Parathyroid adenoma (tissue), 2 donors: ENCODE measurements around the gene TAS2R43.
"Not testable (repeated sequence)": the region's sequence is repeated elsewhere in the genome, so short reads cannot be mapped to it uniquely, and the experiment has no call there.

Experiments
- H2AFZ ChIP-seq: fragments of 300-600 bp; sonication (generic); one replicate; pipeline ENCODE4 v1.7.0; 2017; ENCODE audit warnings: antibody characterized with exemption, mild to moderate bottlenecking
- H3K27ac ChIP-seq: fragments of 300-600 bp; sonication (generic); one replicate; pipeline ENCODE4 v1.7.0; 2017
- H3K27me3 ChIP-seq: fragments of 300-600 bp; sonication (generic); one replicate; pipeline ENCODE4 v1.7.0; 2017; ENCODE audit warnings: low read length; ENCODE audit not compliant: control insufficient read depth, insufficient read depth
- H3K36me3 ChIP-seq: fragments of 300-600 bp; sonication (generic); one replicate; pipeline ENCODE4 v1.7.0; 2017; ENCODE audit warnings: low read length; ENCODE audit not compliant: control insufficient read depth, insufficient read depth
- H3K4me1 ChIP-seq: fragments of 300-600 bp; sonication (generic); one replicate; pipeline ENCODE4 v1.7.0; 2017; ENCODE audit warnings: control low read depth
- H3K4me2 ChIP-seq: fragments of 300-600 bp; sonication (generic); one replicate; pipeline ENCODE4 v1.7.0; 2017; ENCODE audit warnings: low read length
- H3K4me3 ChIP-seq: fragments of 300-600 bp; sonication (generic); one replicate; pipeline ENCODE4 v1.7.0; 2017; ENCODE audit warnings: low read depth, low read length
- H3K79me2 ChIP-seq: fragments of 300-600 bp; sonication (generic); one replicate; pipeline ENCODE4 v1.7.0; 2017; ENCODE audit warnings: control low read depth
- H3K9ac ChIP-seq: fragments of 300-600 bp; sonication (generic); one replicate; pipeline ENCODE4 v1.7.0; 2017; ENCODE audit warnings: mild to moderate bottlenecking
- H3K9me3 ChIP-seq: fragments of 300-600 bp; sonication (generic); one replicate; pipeline ENCODE4 v1.7.0; 2017; ENCODE audit warnings: low read length; ENCODE audit not compliant: control insufficient read depth
- CTCF ChIP-seq: fragments of 300-600 bp; sonication (generic); IDR thresholded peaks from one replicate; pipeline ENCODE4 v1.7.0; 2017; ENCODE audit warnings: antibody characterized with exemption, mild to moderate bottlenecking
- donor health status: primary hyperparathyroidism.

The TAS2R43 gene

GRCh38 chr12:11055306-11055705 lies 36.8 kb downstream of the TAS2R43 start:
- peaks cover 9% of the 10 kb centered on the region for H3K79me2 ChIP-seq
- no peak overlapping the region for H3K27ac ChIP-seq
- no peaks in the 10 kb centered on the region for H3K27me3 ChIP-seq
- no peak for TF ChIP-seq CTCF
- H3K4me2 ChIP-seq: no peak overlapping the region
- no peak overlapping the region for H2AFZ ChIP-seq
- no peaks in the 10 kb centered on the region for H3K9me3 ChIP-seq
- no peaks in the 10 kb centered on the region for H3K4me1 ChIP-seq
- H3K36me3 ChIP-seq: no peaks in the 10 kb centered on the region
- H3K9ac ChIP-seq: no peak overlapping the region
- H3K4me3 ChIP-seq: no peak overlapping the region

GRCh38 chr12:11049806-11050531 lies 42.1 kb downstream of the TAS2R43 start:
- not testable (repeated sequence) for H3K4me3 ChIP-seq, H3K79me2 ChIP-seq, H3K4me1 ChIP-seq, H2AFZ ChIP-seq, H3K27me3 ChIP-seq, H3K9me3 ChIP-seq, H3K36me3 ChIP-seq, H3K27ac ChIP-seq, H3K4me2 ChIP-seq, H3K9ac ChIP-seq

- H3K9ac ChIP-seq, H3K4me3 ChIP-seq, H3K9me3 ChIP-seq, H2AFZ ChIP-seq, H3K27me3 ChIP-seq, H3K4me1 ChIP-seq, H3K36me3 ChIP-seq, H3K27ac ChIP-seq, H3K79me2 ChIP-seq, H3K4me2 ChIP-seq: not testable (repeated sequence)
Measured at GRCh38 chr12:11041366-11041765, 50.7 kb downstream of the TAS2R43 start.
